Ishikawa (cell line): ENCODE results near the gene PLIN5.

Source experiments
- CEBPB ChIP-seq: IDR thresholded peaks from 2 replicates; pipeline ENCODE4 v1.6.1; 2012
- CREB1 ChIP-seq: IDR thresholded peaks from 2 replicates; pipeline ENCODE4 v1.6.1; 2012; ENCODE audit warnings: low read depth
- EP300 ChIP-seq: IDR thresholded peaks from 2 replicates; pipeline ENCODE4 v1.6.1; 2012; ENCODE audit warnings: borderline replicate concordance
- NFIC ChIP-seq: IDR thresholded peaks from 2 replicates; pipeline ENCODE4 v1.6.1; 2012
- RAD21 ChIP-seq: IDR thresholded peaks from 2 replicates; pipeline ENCODE4 v1.6.1; 2012; ENCODE audit warnings: low read depth
- TAF1 ChIP-seq: IDR thresholded peaks from 2 replicates; pipeline ENCODE4 v1.6.1; 2012; ENCODE audit warnings: low read depth, mild to moderate bottlenecking
- TCF12 ChIP-seq: IDR thresholded peaks from 2 replicates; pipeline ENCODE4 v1.6.1; 2012; ENCODE audit warnings: low read depth
- USF1 ChIP-seq: IDR thresholded peaks from 2 replicates; pipeline ENCODE4 v1.6.1; 2012
- YY1 ChIP-seq: IDR thresholded peaks from 2 replicates; pipeline ENCODE4 v1.6.1; 2012; ENCODE audit warnings: low read depth
- TF ChIP-seq, protein P1 (sequence below): IDR thresholded peaks from 2 replicates; pipeline ENCODE4 v1.6.1; 2012; ENCODE audit warnings: low read depth, mild to moderate bottlenecking
- TF ChIP-seq, protein P2 (sequence below): IDR thresholded peaks from 2 replicates; pipeline ENCODE4 v1.6.1; 2012

GRCh38 chr19:4556597-4557127, 21.6 kb upstream of the PLIN5 start:
- TF ChIP-seq RAD21 (no peak), EP300 (no peak), NFIC (no peak), YY1 (no peak), USF1 (no peak), CREB1 (no peak), TAF1 (no peak), TCF12 (no peak), CEBPB (no peak)
- TF ChIP-seq, protein P1, sequence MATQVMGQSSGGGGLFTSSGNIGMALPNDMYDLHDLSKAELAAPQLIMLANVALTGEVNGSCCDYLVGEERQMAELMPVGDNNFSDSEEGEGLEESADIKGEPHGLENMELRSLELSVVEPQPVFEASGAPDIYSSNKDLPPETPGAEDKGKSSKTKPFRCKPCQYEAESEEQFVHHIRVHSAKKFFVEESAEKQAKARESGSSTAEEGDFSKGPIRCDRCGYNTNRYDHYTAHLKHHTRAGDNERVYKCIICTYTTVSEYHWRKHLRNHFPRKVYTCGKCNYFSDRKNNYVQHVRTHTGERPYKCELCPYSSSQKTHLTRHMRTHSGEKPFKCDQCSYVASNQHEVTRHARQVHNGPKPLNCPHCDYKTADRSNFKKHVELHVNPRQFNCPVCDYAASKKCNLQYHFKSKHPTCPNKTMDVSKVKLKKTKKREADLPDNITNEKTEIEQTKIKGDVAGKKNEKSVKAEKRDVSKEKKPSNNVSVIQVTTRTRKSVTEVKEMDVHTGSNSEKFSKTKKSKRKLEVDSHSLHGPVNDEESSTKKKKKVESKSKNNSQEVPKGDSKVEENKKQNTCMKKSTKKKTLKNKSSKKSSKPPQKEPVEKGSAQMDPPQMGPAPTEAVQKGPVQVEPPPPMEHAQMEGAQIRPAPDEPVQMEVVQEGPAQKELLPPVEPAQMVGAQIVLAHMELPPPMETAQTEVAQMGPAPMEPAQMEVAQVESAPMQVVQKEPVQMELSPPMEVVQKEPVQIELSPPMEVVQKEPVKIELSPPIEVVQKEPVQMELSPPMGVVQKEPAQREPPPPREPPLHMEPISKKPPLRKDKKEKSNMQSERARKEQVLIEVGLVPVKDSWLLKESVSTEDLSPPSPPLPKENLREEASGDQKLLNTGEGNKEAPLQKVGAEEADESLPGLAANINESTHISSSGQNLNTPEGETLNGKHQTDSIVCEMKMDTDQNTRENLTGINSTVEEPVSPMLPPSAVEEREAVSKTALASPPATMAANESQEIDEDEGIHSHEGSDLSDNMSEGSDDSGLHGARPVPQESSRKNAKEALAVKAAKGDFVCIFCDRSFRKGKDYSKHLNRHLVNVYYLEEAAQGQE = no peak
- TF ChIP-seq, protein P2, sequence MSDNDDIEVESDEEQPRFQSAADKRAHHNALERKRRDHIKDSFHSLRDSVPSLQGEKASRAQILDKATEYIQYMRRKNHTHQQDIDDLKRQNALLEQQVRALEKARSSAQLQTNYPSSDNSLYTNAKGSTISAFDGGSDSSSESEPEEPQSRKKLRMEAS = no peak
